HG02973 (cell line): ENCODE data around the gene FIBCD1.

Experiments used
- ATAC-seq: cut with Tn5 transposase; IDR thresholded peaks from one replicate; pipeline ENCODE4 v1.9.1; 2021; ENCODE audit warnings: moderate library complexity; ENCODE audit not compliant: unreplicated experiment

FIBCD1 gene

DNA sequence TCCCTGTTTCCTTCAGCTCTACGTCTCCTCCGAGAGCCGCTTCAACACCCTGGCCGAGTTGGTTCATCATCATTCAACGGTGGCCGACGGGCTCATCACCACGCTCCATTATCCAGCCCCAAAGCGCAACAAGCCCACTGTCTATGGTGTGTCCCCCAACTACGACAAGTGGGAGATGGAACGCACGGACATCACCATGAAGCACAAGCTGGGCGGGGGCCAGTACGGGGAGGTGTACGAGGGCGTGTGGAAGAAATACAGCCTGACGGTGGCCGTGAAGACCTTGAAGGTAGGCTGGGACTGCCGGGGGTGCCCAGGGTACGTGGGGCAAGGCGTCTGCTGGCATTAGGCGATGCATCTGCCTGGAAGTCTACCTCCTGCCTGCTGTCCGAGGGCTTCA is 76.3 kb downstream of the FIBCD1 start:
- no peak for ATAC-seq

- no peak for ATAC-seq
These were observed 76.8 kb downstream of the FIBCD1 start for GRCh38 chr9:130862217-130862616.

DNA sequence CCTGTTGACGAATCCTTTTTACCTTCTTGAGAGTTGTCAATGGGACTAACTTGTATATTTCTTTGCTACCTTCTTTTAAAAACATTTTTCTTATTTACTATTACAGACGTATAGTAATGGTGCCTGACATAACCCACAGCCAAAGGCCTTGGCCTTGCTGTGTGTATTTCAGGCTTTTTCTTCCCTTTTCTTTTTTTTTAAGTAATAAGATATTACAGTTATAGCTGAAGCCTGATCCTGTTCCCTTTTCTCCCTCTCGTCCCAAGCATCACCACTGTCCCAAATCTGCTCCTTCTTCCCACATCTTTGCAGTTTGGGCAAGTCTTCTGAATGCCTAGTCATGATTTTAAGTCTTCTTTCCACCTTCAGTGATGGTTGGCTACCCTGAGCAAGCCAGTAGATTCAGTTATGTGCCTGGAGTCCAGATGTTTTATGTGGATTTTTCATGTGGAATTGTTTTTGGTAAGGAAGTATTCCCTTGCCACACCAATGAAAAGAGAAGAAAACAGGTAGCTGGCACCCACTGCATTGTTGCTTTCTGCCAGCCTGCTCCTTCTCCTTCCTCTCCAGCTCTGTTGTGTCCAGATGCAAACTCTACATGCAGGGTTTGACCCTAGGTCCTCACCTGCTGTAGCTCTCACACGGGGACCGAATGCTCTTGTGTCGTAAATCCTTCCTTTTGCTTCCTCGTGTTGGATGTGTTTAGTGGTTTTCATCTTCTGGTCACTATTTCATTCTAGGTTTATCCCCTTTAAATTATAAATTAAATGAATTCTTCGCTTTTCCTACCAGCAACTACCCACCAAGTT is 77.5 kb downstream of the FIBCD1 start:
- ATAC-seq: no peak

DNA sequence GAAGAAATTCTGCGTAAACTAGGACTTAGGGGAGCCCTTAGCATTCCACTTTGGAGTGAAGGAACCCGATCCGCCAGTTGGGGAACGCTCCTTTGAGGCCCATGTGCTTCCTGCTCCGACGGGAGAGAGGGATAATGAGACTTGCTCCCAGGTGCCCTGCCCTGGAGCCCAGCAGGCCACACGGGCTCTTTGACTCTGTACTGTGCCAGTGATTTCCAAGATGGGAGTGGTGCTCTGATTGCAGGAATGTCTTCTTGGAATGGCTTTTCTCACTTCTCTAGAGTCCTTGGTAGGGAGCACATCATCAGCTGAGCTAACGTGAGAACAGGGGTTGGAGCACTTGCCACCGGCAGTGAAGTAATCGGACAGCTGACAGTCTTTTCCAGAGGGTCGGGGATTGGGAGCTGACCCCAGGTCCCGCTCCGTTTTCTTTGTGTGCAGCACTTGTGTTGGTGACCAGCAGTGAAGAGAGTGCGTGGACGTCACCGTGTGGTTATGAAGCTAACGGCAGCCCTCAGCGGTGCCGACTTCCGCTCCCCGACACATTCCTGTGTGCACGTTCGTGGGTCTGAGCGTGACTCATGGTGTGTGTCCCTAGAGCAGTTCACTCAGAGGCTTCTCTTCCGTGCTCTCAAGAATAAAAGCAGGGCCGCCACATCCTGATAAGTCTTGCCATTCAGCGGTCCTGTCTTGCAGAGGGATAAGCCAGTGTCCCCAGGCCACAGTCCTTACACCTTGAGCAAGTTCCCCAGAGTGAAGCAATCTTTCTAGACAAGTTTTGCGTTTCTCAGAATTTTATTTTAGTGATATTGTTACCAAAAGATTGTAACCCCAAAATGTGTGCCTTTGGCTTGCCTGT is 78.4 kb downstream of the FIBCD1 start:
- ATAC-seq: no peak

DNA sequence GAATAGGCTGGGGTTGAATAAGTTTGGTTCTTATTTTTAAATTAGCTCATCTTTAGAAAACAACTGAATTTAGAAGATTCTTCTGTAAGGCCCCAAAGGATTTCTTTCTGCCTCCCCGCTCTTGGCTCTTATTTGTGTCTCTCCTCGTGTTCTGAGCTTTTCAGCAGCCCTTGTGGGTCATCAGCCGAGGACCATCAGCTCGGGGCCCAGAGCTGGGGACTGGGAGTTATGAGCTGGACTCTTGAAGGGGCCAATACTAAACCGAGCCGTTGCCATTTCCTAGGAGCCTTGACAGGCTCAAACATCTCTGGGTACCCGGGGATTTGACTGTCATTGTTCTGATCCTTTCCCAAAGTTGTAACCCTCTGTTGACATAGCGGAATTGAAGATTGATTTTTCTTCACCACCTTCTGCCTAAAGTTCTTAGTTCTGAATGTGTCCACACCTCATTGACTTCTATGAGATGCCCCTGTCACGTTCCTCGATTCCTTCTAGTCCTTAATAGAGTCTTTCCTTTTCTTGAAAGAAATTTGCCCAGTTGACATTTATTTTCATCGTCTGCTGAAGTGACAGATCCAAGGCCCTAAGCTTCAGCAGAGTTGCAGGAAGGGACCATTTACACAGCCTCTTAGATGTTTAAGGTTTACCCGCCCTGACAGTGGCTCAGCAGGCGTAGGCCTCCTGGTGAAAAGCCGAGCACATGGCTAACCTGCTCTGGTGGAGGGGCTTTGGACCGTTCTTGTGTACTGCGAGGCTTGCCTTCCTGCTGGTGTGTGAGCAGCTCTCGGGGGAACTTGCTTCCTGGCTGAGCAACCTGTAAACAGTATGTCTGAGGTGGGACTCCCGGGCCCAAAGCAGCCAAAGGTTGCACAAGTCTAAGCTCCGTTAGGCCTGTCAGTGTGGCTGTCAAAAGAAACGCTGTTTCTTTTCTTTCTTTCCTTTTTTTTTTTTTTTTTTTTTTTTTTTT is 80.0 kb downstream of the FIBCD1 start:
- ATAC-seq: no peak

DNA sequence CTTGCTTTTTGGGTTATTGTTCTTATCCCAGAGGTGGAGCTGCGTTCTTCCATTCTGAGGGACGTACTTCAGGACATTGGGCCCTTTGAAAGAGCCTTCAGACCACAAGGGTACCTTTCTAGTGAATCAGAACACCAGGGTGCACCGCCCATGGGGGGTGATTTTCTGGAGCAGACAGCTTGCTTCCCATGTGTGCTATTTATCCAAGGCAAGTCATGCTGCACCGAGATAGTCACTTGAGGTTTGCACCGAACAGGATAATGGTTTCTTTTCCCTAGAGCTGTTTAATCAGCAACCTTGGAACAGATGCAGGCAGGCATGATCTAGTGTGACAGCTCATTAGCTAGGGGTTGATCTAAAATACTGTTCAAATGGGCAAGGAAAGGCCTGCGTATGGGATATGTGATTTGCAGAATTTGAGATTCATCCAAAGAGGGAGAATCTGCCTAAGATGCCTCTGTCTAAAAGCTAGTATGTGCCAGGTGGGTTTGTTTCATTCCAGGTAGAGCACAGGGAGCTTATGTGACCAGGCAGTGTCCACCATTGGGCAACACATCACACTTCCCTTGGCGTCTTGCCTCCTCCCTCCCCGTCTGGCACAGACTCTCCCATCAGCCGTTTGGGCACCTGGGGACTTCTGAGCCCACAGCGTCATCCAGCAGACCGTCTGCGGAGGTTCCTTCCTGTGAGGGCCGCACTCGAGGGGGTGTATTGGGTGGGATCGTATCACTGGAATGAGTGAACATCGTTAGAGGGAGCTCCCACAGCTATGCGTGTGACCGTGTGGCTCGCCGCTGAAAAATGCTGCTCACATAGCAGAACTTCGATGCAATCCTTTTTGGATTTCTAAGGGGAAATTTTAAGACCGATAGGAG is 80.9 kb downstream of the FIBCD1 start:
- ATAC-seq: no peak

GRCh38 chr9:130856474-130856873 is 82.6 kb downstream of the FIBCD1 start:
- no peak for ATAC-seq

- ATAC-seq: no peak
These were observed 84.2 kb downstream of the FIBCD1 start for GRCh38 chr9:130854835-130855234.

- ATAC-seq: no peak
These were observed 85.0 kb downstream of the FIBCD1 start for GRCh38 chr9:130854092-130854491.

- ATAC-seq: no peak
These were observed 86.2 kb downstream of the FIBCD1 start for GRCh38 chr9:130852801-130853200.
